Skeletal muscle satellite cell (primary cell): ENCODE results near the gene IL36A.

ENCODE experiments used
- H3K27me3 ChIP-seq: 2 replicates; pipeline ENCODE4 v1.7.0; 2013; ENCODE audit warnings: low read length; ENCODE audit not compliant: control insufficient read depth, insufficient read depth
- H3K36me3 ChIP-seq: 2 replicates; pipeline ENCODE4 v1.7.0; 2013; ENCODE audit warnings: mild to moderate bottlenecking, control low read depth, low read length; ENCODE audit not compliant: insufficient read depth
- H3K4me1 ChIP-seq: 2 replicates; pipeline ENCODE4 v1.7.0; 2013; ENCODE audit warnings: low read length; ENCODE audit not compliant: control insufficient read depth, insufficient read depth
- H3K4me2 ChIP-seq: 2 replicates; pipeline ENCODE4 v1.7.0; 2013; ENCODE audit warnings: mild to moderate bottlenecking, low read length
- H3K4me3 ChIP-seq: 2 replicates; pipeline ENCODE4 v1.7.0; 2013; ENCODE audit warnings: low read length
- H3K9ac ChIP-seq: 2 replicates; pipeline ENCODE4 v1.7.0; 2013; ENCODE audit warnings: mild to moderate bottlenecking, low read depth, low read length, moderate library complexity
- H3K9me3 ChIP-seq: replicated peaks from 2 replicates; pipeline ENCODE4 v1.7.0; 2013; ENCODE audit warnings: mild to moderate bottlenecking, control low read depth, low read length

Gene IL36A

DNA sequence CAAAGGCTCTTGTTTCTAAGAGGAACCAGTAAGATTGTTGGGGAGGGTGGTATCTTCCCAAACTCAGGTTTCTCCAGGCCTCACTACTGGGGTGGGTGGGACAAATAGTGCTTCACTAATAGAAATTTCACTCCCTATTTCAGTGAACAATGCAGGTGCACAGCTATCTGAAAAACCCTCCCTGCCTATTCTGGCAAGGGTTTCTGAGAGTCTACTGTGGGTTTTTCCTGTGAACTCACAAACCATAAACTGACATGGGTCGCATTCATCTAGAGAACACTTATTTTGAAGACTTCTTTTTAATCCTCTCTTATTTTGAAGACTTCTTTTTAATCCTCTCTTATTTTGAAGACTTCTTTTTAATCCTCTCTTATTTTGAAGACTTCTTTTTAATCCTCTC lies 4.4 kb downstream of the IL36A start:
- H3K4me1 ChIP-seq, result no peaks in the 10 kb centered on the region
- H3K9ac ChIP-seq, result no peak overlapping the region
- H3K4me3 ChIP-seq, result no peak overlapping the region
- peaks cover 13% of the 10 kb centered on the region for H3K27me3 ChIP-seq
- H3K9me3 ChIP-seq, result no peaks in the 10 kb centered on the region
- H3K36me3 ChIP-seq, result no peaks in the 10 kb centered on the region
- no peak overlapping the region for H3K4me2 ChIP-seq

DNA sequence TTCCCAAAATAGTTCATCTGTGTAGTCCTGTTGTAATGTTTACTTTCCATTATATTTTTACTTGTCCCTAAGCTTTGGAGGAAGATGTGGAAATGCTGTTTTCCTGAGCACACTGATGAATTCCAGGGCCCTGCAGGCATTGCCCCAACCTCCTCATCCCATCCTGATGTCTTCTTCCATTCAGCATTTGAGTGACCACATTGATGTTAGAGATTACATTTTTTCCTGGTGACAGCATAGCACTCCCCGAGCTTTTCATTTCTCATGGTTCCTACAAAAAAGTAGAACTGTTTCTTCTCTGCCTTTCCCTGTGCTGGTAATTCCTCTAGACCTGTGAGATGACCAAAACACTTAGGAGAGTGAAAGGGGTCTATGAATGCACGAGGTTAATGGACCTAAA lies 4.8 kb downstream of the IL36A start:
- H3K4me1 ChIP-seq, result no peaks in the 10 kb centered on the region
- no peak overlapping the region for H3K9ac ChIP-seq
- H3K4me3 ChIP-seq, result no peak overlapping the region
- H3K36me3 ChIP-seq, result no peaks in the 10 kb centered on the region
- H3K9me3 ChIP-seq, result no peaks in the 10 kb centered on the region
- H3K4me2 ChIP-seq, result no peak overlapping the region
- peaks cover 15% of the 10 kb centered on the region for H3K27me3 ChIP-seq

DNA sequence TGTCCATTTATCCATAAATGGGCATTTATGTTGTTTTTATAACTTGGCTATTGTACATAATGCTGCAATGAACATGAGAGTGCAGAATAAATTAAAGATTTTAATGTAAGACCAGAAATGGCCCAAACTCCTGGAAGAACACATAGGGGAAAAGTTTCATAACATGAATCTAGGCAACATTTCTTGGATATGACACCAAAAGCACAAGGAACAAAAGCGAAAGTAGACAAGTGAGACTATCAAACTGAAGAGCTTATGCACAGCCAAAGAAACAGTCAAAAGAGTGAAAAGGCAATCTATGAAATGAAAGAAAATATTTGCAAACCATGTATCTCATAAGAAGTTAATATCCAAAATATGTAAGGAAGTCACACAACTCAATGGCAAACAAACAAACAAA lies 5.8 kb downstream of the IL36A start:
- no peaks in the 10 kb centered on the region for H3K9me3 ChIP-seq
- H3K4me1 ChIP-seq, result no peaks in the 10 kb centered on the region
- no peaks in the 10 kb centered on the region for H3K36me3 ChIP-seq
- H3K4me3 ChIP-seq, result no peak overlapping the region
- H3K27me3 ChIP-seq, result peaks cover 24% of the 10 kb centered on the region
- no peak overlapping the region for H3K9ac ChIP-seq
- H3K4me2 ChIP-seq, result no peak overlapping the region

DNA sequence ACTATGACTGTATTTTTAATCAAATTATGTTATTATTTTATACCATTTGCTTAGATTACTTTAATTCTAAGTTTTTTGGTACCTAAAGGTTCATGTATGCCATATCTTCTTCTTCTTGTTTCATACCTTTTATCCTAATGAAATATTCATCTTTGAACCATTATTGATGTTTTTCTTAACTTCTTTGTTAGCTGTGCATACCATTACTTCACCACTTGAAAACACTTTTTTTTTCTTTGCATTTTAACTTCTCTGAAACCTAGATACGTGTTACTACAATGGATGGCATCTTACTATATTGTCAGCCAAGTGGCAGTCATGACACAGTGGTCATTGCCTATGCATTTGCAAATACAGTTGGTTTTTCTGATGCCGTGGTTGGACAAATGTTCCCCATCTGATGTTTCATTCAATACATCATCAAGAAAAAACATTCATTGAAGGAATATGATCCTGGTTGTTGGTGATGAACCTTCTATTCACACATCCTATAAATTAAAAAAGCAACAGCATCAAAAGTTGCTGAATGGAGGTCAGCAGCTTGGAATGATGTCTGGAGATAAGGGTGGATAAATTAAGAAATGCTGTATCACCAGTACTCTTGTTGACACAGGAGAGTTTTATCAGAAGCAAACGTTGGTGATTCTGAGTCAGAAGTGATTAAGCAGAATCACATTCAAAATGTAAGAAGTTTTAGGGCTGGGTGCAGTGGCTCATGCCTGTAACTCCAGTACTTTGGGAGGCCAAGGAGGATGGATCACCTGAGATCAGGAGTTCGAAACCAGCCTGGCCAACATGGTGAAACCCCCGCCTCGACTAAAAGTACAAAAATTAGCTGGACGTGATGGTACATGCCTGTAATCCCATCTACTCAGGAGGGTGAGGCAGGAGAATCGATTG lies 7.4 kb downstream of the IL36A start:
- Histone ChIP-seq H3K36me3 (no peaks in the 10 kb centered on the region), H3K4me2 (no peak overlapping the region), H3K4me3 (no peak overlapping the region), H3K4me1 (no peaks in the 10 kb centered on the region), H3K9me3 (no peaks in the 10 kb centered on the region), H3K9ac (no peak overlapping the region), H3K27me3 (peaks cover 29% of the 10 kb centered on the region)

DNA sequence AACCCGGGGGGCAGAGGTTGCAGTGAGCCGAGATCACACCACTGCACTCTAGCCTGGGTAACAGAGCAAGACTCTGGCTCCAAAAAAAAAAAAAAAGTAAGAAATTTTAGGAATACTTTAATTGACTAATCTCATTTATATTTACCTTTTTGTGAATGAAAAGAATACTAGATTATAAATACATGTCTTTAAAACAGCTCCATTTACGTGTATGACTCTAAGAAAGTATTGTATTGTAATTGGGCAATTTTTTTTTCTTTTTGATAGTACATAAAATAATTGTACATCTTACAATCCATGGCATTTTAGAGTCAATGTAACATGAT lies 8.0 kb downstream of the IL36A start:
- Histone ChIP-seq H3K36me3 (no peaks in the 10 kb centered on the region), H3K9me3 (no peaks in the 10 kb centered on the region)

DNA sequence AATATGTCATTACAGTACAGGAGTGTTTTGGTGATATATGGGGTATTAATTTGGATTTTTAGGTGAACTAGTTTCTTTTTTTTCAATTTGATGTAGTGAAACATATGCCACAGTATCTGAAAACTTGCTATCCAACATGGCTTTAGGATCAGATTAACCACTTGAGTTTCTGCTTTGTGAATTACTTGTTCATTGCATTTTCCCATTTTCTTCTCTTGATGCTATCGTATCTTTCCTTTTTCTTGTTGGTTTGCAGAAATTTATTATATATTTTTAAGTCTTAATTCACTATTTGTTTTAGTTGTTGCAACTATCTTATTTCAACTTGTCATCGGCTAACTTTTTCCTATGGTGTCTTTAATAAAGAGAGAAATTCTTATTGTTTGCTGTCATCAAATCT lies 8.8 kb downstream of the IL36A start:
- H3K4me1 ChIP-seq, result no peaks in the 10 kb centered on the region
- H3K4me3 ChIP-seq, result no peak overlapping the region
- H3K9ac ChIP-seq, result no peak overlapping the region
- no peaks in the 10 kb centered on the region for H3K9me3 ChIP-seq
- H3K27me3 ChIP-seq, result peaks cover 31% of the 10 kb centered on the region
- no peak overlapping the region for H3K4me2 ChIP-seq
- H3K36me3 ChIP-seq, result no peaks in the 10 kb centered on the region

More for the DNA sequence above, 8.0 kb downstream of the IL36A start:
- Histone ChIP-seq H3K4me3 (no peak overlapping the region), H3K9ac (no peak overlapping the region), H3K4me1 (no peaks in the 10 kb centered on the region), H3K4me2 (no peak overlapping the region), H3K27me3 (peaks cover 31% of the 10 kb centered on the region)

DNA sequence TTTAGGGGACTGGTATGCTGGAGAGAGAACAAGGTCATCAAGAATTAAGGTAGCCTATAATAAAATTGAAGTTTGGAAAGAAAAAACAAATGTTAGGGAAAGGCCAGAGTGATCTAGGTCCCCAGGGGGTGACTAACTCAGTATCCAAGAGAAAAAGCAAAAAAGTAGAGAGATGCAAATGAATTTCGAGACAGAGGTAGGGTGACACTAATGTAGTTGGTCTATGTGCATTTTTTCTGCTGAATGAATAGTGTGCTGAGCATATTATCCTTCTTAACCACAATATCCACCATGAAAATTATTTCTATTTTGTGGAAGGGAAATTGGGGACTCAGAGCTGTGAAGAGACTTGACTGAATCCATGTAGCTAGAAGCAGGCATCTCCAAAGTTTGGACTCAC lies 9.8 kb downstream of the IL36A start:
- Histone ChIP-seq H3K4me1 (no peaks in the 10 kb centered on the region), H3K9ac (no peak overlapping the region), H3K27me3 (peaks cover 30% of the 10 kb centered on the region), H3K4me2 (no peak overlapping the region), H3K9me3 (no peaks in the 10 kb centered on the region), H3K36me3 (no peaks in the 10 kb centered on the region), H3K4me3 (no peak overlapping the region)

DNA sequence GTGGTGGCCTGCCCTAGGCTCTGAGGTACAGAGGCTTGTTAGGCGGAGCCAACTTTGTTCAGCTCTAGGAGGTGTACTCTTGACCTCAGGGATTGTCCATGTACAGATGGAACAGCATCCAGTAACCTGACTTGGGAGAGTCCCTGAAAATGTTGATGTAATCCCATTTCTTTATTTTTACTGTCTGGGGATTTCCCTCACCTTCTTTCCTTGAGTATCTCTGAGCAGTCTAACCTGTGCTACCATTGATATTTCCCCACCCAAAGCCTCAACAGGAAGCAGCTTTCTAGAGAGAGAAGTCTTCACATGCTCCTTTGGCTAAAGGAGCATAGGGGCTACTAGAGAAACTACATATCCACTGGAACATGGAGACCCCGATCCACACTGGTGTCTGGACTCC lies 10.4 kb downstream of the IL36A start:
- Histone ChIP-seq H3K4me3 (no peak overlapping the region), H3K4me2 (no peak overlapping the region), H3K4me1 (no peaks in the 10 kb centered on the region), H3K36me3 (no peaks in the 10 kb centered on the region), H3K9ac (no peak overlapping the region), H3K9me3 (no peaks in the 10 kb centered on the region), H3K27me3 (peaks cover 24% of the 10 kb centered on the region)

DNA sequence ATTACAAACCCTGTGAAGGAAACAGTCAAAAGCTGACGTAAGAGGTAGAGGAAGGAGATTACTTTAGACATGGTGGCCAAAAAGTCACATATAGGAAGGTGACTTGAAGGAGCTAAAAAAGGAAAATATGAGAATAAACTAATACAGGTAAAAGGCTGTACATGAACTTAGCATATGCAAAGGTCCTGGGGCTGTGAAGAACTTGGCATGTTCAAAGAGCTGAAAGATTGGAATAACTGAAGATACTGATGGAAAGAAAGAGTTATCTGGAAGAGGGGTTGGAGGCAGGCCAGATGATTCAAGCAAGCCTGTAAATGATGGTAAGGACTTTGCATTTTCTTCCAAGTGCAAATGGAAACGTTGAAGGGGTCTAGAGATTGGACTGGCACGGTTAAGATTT lies 13.2 kb downstream of the IL36A start:
- H3K9ac ChIP-seq, result no peak overlapping the region
- no peaks in the 10 kb centered on the region for H3K9me3 ChIP-seq
- no peak overlapping the region for H3K4me3 ChIP-seq
- H3K36me3 ChIP-seq, result no peaks in the 10 kb centered on the region
- H3K4me2 ChIP-seq, result no peak overlapping the region
- H3K4me1 ChIP-seq, result no peaks in the 10 kb centered on the region
- peaks cover 32% of the 10 kb centered on the region for H3K27me3 ChIP-seq

DNA sequence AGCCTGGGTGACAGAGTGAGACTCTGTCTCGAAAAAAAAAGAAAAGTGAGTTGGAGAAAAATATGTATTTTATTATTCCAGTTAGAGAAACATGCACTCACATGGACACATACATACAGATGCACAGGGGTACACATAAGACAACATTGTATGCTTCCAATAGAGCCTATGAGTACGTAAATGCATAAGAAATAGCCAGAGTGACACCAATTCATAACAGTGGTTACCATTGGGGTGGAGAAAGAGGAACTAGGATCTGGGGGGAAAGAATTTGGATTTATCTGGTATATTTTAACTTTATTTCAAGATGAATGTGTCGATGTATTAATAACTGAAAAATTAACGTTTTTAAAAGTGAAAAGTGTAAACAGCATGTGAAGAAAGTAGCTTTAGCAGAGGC lies 16.1 kb downstream of the IL36A start:
- no peak overlapping the region for H3K9ac ChIP-seq
- no peak overlapping the region for H3K4me3 ChIP-seq
- no peaks in the 10 kb centered on the region for H3K36me3 ChIP-seq
- no peak overlapping the region for H3K4me2 ChIP-seq
- H3K27me3 ChIP-seq, result peaks cover 45% of the 10 kb centered on the region
- H3K4me1 ChIP-seq, result no peaks in the 10 kb centered on the region
- no peaks in the 10 kb centered on the region for H3K9me3 ChIP-seq

DNA sequence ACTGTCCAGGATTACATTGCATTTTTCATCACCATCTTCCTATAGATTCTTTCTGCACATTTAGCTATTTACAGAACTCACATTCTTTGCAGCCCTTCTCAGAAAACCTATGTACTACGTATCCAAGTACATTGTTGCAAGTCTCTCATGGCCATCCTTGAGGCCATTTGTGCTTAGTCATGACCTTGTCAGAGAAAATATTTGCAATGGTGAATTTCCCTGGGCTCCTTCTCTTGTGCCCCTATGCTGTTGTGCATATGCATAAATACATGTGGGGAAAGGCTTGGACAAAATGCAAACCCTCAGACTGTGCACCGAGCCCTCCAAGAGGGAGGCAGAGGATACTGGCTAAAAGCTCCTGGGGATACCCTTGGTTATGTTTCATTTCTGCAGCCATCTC lies 19.5 kb downstream of the IL36A start:
- Histone ChIP-seq H3K4me3 (no peak overlapping the region), H3K4me2 (no peak overlapping the region), H3K36me3 (no peaks in the 10 kb centered on the region), H3K4me1 (no peaks in the 10 kb centered on the region), H3K9ac (no peak overlapping the region), H3K9me3 (no peaks in the 10 kb centered on the region), H3K27me3 (peaks cover 57% of the 10 kb centered on the region)

DNA sequence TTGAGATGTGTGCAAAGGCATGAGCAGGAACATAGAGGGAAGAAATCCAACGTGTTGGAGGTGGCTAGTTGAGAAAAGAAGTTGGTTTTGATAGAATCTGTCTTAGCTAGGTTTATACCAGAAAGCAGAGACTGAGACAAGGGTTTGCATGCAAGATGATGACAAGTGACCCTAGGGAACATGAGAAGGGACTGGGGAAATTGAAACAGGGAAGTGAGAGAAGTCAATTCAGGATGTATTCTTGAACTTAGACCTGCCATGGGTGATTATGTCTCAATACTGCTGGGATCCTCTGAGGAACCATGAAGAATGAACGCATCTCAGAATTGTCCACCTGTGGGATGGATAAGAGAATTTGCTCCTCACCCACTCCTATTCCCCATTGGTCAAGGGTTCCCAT lies 20.5 kb downstream of the IL36A start:
- H3K27me3 ChIP-seq, result peaks cover 64% of the 10 kb centered on the region
- H3K9ac ChIP-seq, result no peak overlapping the region
- no peaks in the 10 kb centered on the region for H3K4me1 ChIP-seq

More for the DNA sequence above, 20.5 kb downstream of the IL36A start:
- no peak overlapping the region for H3K4me3 ChIP-seq
- H3K9me3 ChIP-seq, result no peaks in the 10 kb centered on the region
- no peaks in the 10 kb centered on the region for H3K36me3 ChIP-seq
- no peak overlapping the region for H3K4me2 ChIP-seq
